CD14-positive monocyte (primary cell): ENCODE data around the gene CSMD2. TPM values are rescaled to one million over a fixed set of nuclear protein-coding genes. Genes with fewer than 3 reads are reported as not detected.

Experiments used
- DNase-seq, 3 donors: peaks; one replicate each; pipeline ENCODE4 v3.0.0-alpha.2; 2011 to 2022
- H2AFZ ChIP-seq: 2 replicates; pipeline ENCODE4 v1.6.0; 2012; ENCODE audit warnings: mild to moderate bottlenecking, low read depth, low read length, inconsistent platforms; ENCODE audit not compliant: insufficient read depth, poor library complexity, severe bottlenecking
- H3K27ac ChIP-seq, 2 donors: 1 replicate in 1 of 2; 2 replicates in 1 of 2; pipeline ENCODE4 v1.5.1; 2012 to 2013; ENCODE audit warnings: low read length in 2 of 2, control low read depth in 1 of 2, inconsistent platforms in 1 of 2, low read depth in 1 of 2, mild to moderate bottlenecking in 1 of 2
- H3K27me3 ChIP-seq, 2 donors: one replicate each; pipeline versions ENCODE4 v1.6.0 to v1.6.1; 2011 to 2013; ENCODE audit warnings: low read length in 2 of 2; ENCODE audit not compliant: control insufficient read depth in 2 of 2, insufficient read depth in 2 of 2
- H3K36me3 ChIP-seq, 2 donors: replicated peaks in 1 of 2; 1 replicate in 1 of 2; 2 replicates in 1 of 2; pipeline versions ENCODE4 v1.5.1 to v1.6.1; 2012 to 2013; ENCODE audit warnings: low read length in 2 of 2, control low read depth in 1 of 2, inconsistent platforms in 1 of 2, mild to moderate bottlenecking in 1 of 2; ENCODE audit not compliant: insufficient read depth in 2 of 2, control insufficient read depth in 1 of 2
- H3K4me1 ChIP-seq, 2 donors: 1 replicate in 1 of 2; 2 replicates in 1 of 2; pipeline versions ENCODE4 v1.5.1 to v1.6.1; 2012 to 2013; ENCODE audit warnings: low read length in 2 of 2, control low read depth in 1 of 2, inconsistent platforms in 1 of 2, mild to moderate bottlenecking in 1 of 2, moderate library complexity in 1 of 2; ENCODE audit not compliant: insufficient read depth in 2 of 2, control insufficient read depth in 1 of 2
- H3K4me2 ChIP-seq: replicated peaks from 2 replicates; pipeline ENCODE3; 2012; ENCODE audit warnings: low read length, moderate library complexity, mild to moderate bottlenecking; ENCODE audit not compliant: poor library complexity, severe bottlenecking; ENCODE audit errors: extremely low read depth
- H3K4me3 ChIP-seq, 3 experiments: fragments of 200-600 bp in 1 of 3; sonication (generic) in 1 of 3; replicated peaks in 1 of 3; 1 replicate in 2 of 3; 2 replicates in 1 of 3; pipeline ENCODE4 v1.5.1; 2011 to 2013; ENCODE audit warnings: low read length in 3 of 3, mild to moderate bottlenecking in 3 of 3, control low read depth in 2 of 3, low read depth in 2 of 3, inconsistent platforms in 1 of 3, moderate library complexity in 1 of 3
- H3K79me2 ChIP-seq: 2 replicates; pipeline ENCODE4 v1.6.0; 2012; ENCODE audit warnings: mild to moderate bottlenecking, control low read depth, inconsistent platforms, low read length, moderate library complexity; ENCODE audit not compliant: insufficient read depth
- H3K9ac ChIP-seq: 2 replicates; pipeline ENCODE4 v1.6.0; 2017; ENCODE audit warnings: low read length, mild to moderate bottlenecking; ENCODE audit not compliant: insufficient read depth, poor library complexity, severe bottlenecking
- H3K9me3 ChIP-seq, 2 donors: replicated peaks in 1 of 2; 1 replicate in 1 of 2; 2 replicates in 1 of 2; pipeline versions ENCODE4 v1.5.1 to v1.6.1; 2012 to 2013; ENCODE audit warnings: low read length in 2 of 2, control low read depth in 1 of 2; ENCODE audit not compliant: control insufficient read depth in 1 of 2, insufficient read depth in 1 of 2
- H4K20me1 ChIP-seq: 2 replicates; pipeline ENCODE4 v1.6.0; 2012; ENCODE audit warnings: mild to moderate bottlenecking, low read length, control low read depth, moderate library complexity; ENCODE audit not compliant: insufficient read depth
- H3K27ac Mint-ChIP-seq, 7 donors: one replicate each; pipeline ENCODE4 v1.8.0; 2020; ENCODE audit warnings: mild to moderate bottlenecking in 7 of 7, mixed read lengths in 7 of 7, moderate library complexity in 6 of 7, inconsistent platforms in 2 of 7
- H3K27me3 Mint-ChIP-seq, 3 donors: one replicate each; pipeline ENCODE4 v1.8.0; 2021 to 2022; ENCODE audit warnings: low read depth in 3 of 3, mild to moderate bottlenecking in 3 of 3, mixed read lengths in 3 of 3, moderate library complexity in 3 of 3, inconsistent platforms in 1 of 3
- H3K36me3 Mint-ChIP-seq, 2 donors: one replicate each; pipeline ENCODE4 v1.8.0; 2020; ENCODE audit warnings: mixed read lengths in 2 of 2, inconsistent platforms in 1 of 2, mild to moderate bottlenecking in 1 of 2
- H3K4me1 Mint-ChIP-seq: one replicate; pipeline ENCODE4 v1.8.0; 2020; ENCODE audit warnings: mild to moderate bottlenecking, mixed read lengths
- H3K4me3 Mint-ChIP-seq, 2 donors: one replicate each; pipeline ENCODE4 v1.8.0; 2020; ENCODE audit warnings: mild to moderate bottlenecking in 2 of 2, mixed read lengths in 2 of 2, moderate library complexity in 1 of 2
- H3K9me3 Mint-ChIP-seq, 7 donors: one replicate each; pipeline ENCODE4 v1.8.0; 2020 to 2022; ENCODE audit warnings: mixed read lengths in 7 of 7, mild to moderate bottlenecking in 6 of 7, moderate library complexity in 6 of 7, inconsistent platforms in 2 of 7
- CTCF ChIP-seq: fragments of 200-600 bp; IDR thresholded peaks from one replicate; pipeline ENCODE4 v1.8.0; 2022; ENCODE audit warnings: antibody characterized with exemption, mild to moderate bottlenecking
- WGBS: methylation state at CpG from one replicate; pipeline ENCODE4 v1.1.5; 2013; ENCODE audit warnings: missing lambda C conversion rate; ENCODE audit not compliant: insufficient coverage; 5-methylcytosine and 5-hydroxymethylcytosine counted together
- intact Hi-C, 2 donors: fragments of 100-400 bp; cut with micrococcal nuclease; formaldehyde crosslinking; loops; one replicate each; pipeline versions ENCODE4 v1.15.0 to v1.15.1; 2023
- polyA plus RNA-seq, 3 donors: library from polyadenylated mRNA; depleted of rRNA in 1 of 3; unstranded in 2 of 3; stranded (reverse) in 1 of 3; fragments of 300-500 nt in 2 of 3; fragments of >200 nt in 1 of 3; fragmentation: Illumina TruSeq in 2 of 3; gene quantifications; 1 replicate in 2 of 3; 2 replicates in 1 of 3; pipeline ENCODE4 v1.2.3, GENCODE V29; 2012 to 2021

The CSMD2 gene
- polyA plus RNA-seq, 3 donors = 0.04 TPM; not detected in 2

- no peaks in the 10 kb centered on the region for H3K36me3 ChIP-seq
- Mint-ChIP-seq H3K4me3 (no peak overlapping the region), H3K4me1 (no peaks in the 10 kb centered on the region), H3K9me3 (peaks cover 2 to 39% (median 10%) of the 10 kb centered on the region in 7 donors), H3K27ac (no peak overlapping the region), H3K27me3 (peaks cover 0 to 5% (median 1%) of the 10 kb centered on the region in 3 donors), H3K36me3 (no peaks in the 10 kb centered on the region)
- no peak overlapping the region for H2AFZ ChIP-seq
- no peaks in the 10 kb centered on the region for H3K27me3 ChIP-seq
- intact Hi-C loops = no loop called here
- no peaks in the 10 kb centered on the region for H4K20me1 ChIP-seq
- no peak for DNase-seq
- H3K9ac ChIP-seq = no peak overlapping the region
- no peak overlapping the region for H3K27ac ChIP-seq
- WGBS = 100% methylated on average over 3 of the region's 5 CpGs
- no peaks in the 10 kb centered on the region for H3K4me1 ChIP-seq
- no peak for TF ChIP-seq CTCF
- no peaks in the 10 kb centered on the region for H3K79me2 ChIP-seq
- no peak overlapping the region for H3K4me3 ChIP-seq
- H3K4me2 ChIP-seq = no peak overlapping the region
- peaks cover 11 to 13% of the 10 kb centered on the region in 2 donors for H3K9me3 ChIP-seq
Measured at GRCh38 chr1:33828654-33829053, 336.4 kb downstream of the CSMD2 start.

- Histone ChIP-seq H4K20me1 (no peaks in the 10 kb centered on the region), H3K4me3 (no peak overlapping the region), H3K79me2 (no peaks in the 10 kb centered on the region), H3K9me3 (peaks cover 11 to 13% of the 10 kb centered on the region in 2 donors), H3K27ac (no peak overlapping the region), H3K27me3 (no peaks in the 10 kb centered on the region), H2AFZ (no peak overlapping the region), H3K36me3 (no peaks in the 10 kb centered on the region), H3K4me2 (no peak overlapping the region), H3K9ac (no peak overlapping the region), H3K4me1 (no peaks in the 10 kb centered on the region)
- intact Hi-C loops = no loop called here
- no peak for TF ChIP-seq CTCF
- peaks cover 2 to 39% (median 10%) of the 10 kb centered on the region in 7 donors for H3K9me3 Mint-ChIP-seq
- WGBS = 86% methylated on average over 1 of the region's 5 CpGs
- no peaks in the 10 kb centered on the region for H3K4me1 Mint-ChIP-seq
- H3K4me3 Mint-ChIP-seq = no peak overlapping the region
- no peak for DNase-seq
- no peaks in the 10 kb centered on the region for H3K36me3 Mint-ChIP-seq
- H3K27me3 Mint-ChIP-seq = peaks cover 0 to 7% (median 1%) of the 10 kb centered on the region in 3 donors
- H3K27ac Mint-ChIP-seq = no peak overlapping the region
Measured at GRCh38 chr1:33828059-33828458, 337.0 kb downstream of the CSMD2 start.
